Ovary (tissue), 1 donor: ENCODE measurements around the gene SLC37A1.

Experiments used
- EP300 ChIP-seq: sonication (generic); formaldehyde crosslinking; IDR thresholded peaks from one replicate; pipeline ENCODE4 v1.6.1; 2017; ENCODE audit warnings: antibody characterized with exemption
- POLR2A ChIP-seq: fragments of 450-650 bp; IDR thresholded peaks from one replicate; pipeline ENCODE4 v1.6.1; 2017; ENCODE audit warnings: antibody characterized with exemption, mild to moderate bottlenecking, moderate library complexity

DNA sequence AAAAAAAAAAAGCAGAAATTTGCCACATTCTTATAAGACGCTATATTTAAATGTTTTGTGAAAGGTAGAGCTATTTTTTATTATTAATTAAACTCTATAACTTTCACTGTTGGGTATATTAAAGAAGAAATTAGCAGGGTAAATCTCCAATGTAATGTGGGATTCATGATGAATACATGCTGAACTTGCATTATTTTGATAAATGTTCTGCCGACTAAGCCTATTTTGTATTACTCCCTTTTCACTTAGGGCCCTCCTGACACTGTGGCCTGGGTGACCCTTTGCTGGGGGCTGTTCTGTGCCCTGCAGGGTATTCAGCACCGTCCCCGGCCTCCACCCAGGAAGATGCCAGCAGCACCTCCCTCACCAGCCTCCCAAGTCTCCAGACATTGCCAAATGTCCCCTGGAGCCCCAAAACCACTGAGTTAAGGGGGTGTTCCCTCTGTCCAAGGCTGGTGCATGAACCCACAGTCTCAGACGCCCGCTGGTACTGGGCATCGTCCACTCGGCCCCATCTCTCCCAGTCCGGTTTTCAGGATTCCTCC lies 40.1 kb upstream of the SLC37A1 start:
- TF ChIP-seq POLR2A (no peak), EP300 (no peak)
